Activated T-cell treated with anti-CD3 and anti-CD28 coated beads for 24 hours (primary cell): Measurements from ENCODE around the gene PTPN23.

Experiments
- DNase-seq: peaks from one replicate; pipeline ENCODE4 v3.0.0-alpha.2; 2020; ENCODE audit warnings: low read depth

Gene PTPN23

DNA sequence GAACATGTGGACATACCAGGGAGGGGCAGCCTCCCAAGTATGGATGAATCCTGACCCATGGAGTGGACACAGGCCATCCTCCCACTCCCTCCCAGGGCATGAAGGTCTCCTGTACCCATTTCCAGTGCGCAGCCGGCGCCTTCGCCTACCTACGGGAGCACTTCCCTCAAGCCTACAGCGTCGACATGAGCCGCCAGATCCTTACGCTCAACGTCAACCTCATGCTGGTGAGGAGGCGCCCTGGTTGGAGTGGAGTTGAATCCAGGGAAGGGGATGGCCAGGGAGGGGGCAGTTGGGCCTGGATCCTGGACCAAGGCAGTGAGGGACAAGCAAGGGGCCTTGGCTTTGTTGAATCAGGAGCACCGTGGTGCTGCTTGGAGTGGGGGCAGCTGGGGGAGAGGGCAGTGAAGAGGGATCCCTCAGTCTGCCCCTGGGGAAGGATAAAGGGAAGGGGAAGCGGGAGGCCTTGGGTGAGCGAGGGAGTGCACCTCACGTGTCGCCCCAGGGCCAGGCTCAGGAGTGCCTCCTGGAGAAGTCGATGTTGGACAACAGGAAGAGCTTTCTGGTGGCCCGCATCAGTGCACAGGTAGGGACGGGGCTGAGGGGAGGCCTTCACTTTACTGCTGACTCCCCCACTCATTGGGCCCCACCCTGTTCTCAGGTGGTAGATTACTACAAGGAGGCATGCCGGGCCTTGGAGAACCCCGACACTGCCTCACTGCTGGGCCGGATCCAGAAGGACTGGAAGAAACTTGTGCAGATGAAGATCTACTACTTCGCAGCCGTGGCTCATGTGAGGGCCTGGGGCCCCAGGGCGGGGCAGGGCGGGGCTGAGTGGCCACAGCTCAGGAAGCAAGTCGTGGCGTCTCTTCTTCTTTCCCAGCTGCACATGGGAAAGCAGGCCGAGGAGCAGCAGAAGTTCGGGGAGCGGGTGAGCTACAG is 25.3 kb downstream of the PTPN23 start:
- no peak for DNase-seq

DNA sequence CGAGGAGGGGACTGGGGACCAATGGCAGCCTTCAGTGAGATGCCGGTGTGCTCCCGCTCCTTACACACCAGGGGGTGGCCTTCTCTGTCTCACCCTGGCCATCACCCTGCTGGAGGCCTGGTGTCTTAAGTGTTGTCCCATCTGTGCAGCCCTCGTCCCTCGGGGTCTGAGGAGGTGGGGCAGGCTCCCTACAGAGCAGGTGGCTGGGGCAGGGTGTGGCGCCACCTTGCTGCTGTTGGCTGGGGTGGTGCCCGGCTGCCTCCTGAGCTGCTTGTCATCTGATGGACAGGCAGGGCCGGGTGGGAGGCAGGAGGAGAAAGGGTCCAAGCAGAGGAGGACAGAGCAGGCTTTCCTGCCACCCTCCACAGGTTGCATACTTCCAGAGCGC is 25.9 kb downstream of the PTPN23 start:
- DNase-seq, result no peak

DNA sequence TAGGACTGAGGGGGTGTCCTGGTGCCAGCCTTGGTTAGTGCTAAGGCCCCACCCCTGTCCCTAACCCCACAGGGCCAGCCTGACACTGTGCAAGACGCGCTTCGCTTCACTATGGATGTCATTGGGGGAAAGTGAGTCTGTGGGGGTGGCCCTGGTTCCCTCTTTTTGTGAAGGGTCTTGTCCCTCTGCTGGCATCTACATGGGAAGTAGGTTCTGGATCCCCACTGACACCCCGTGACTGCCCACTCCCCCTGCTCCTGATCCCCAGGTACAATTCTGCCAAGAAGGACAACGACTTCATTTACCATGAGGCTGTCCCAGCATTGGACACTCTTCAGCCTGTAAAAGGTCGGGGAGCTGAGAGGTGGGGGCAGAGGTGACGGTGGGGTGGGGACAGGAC is 26.4 kb downstream of the PTPN23 start:
- DNase-seq, result no peak

DNA sequence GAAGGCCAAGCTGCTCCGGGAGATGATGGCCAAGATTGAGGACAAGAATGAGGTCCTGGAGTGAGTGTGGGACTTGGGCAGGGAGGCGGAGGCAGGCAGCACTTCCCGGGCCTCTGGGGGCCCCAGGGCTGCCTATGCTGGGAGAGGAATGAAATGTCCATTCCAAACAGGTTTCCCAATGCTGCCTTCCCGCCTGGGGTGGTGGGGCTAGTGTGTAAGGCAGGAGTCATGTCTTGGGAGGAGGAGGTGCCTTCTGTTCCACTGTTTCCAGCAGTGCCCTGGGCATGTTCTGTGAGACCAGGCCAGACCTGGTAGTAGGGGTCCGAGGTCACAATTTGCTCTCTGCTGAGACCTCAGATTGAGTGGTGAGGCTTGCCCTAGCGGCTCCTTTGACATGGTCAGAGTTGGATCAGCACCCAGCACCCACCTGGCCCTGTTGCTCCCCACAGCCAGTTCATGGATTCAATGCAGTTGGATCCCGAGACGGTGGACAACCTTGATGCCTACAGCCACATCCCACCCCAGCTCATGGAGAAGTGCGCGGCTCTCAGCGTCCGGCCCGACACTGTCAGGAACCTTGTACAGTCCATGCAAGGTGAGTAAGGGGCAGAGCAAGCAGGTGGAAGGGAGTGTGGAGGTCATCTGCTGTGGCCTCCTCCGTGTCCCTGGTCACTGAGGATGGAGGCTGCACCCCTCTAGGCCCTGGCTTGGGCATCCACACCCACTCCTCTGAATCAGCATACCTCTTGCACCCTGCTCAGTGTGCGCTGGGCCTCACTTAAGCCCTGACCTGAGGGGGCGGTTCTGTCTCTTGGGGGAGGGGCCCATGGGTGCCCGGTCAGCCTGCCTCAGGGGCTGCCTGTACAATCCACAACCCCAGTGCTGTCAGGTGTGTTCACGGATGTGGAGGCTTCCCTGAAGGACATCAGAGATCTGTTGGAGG is 27.3 kb downstream of the PTPN23 start:
- DNase-seq, result no peak

DNA sequence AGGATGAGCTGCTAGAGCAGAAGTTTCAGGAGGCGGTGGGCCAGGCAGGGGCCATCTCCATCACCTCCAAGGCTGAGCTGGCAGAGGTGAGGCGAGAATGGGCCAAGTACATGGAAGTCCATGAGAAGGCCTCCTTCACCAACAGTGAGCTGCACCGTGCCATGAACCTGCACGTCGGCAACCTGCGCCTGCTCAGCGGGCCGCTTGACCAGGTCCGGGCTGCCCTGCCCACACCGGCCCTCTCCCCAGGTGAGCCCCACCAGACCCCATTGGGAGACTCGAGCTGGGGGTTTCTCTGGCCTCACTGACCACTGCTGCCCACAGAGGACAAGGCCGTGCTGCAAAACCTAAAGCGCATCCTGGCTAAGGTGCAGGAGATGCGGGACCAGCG is 28.0 kb downstream of the PTPN23 start:
- no peak for DNase-seq

DNA sequence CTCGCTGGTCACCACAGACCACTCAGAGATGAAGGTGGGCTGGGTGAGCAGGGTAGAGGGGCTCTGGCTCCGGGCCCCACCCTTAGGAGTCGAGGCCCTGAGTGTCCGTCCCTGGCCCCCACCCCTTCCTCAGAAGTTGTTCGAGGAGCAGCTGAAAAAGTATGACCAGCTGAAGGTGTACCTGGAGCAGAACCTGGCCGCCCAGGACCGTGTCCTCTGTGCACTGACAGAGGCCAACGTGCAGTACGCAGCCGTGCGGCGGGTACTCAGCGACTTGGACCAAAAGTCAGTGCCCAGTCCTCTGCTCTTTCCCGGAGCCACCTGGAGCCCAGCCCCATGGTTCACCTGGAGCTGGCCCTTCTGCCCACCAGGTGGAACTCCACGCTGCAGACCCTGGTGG is 28.5 kb downstream of the PTPN23 start:
- no peak for DNase-seq

DNA sequence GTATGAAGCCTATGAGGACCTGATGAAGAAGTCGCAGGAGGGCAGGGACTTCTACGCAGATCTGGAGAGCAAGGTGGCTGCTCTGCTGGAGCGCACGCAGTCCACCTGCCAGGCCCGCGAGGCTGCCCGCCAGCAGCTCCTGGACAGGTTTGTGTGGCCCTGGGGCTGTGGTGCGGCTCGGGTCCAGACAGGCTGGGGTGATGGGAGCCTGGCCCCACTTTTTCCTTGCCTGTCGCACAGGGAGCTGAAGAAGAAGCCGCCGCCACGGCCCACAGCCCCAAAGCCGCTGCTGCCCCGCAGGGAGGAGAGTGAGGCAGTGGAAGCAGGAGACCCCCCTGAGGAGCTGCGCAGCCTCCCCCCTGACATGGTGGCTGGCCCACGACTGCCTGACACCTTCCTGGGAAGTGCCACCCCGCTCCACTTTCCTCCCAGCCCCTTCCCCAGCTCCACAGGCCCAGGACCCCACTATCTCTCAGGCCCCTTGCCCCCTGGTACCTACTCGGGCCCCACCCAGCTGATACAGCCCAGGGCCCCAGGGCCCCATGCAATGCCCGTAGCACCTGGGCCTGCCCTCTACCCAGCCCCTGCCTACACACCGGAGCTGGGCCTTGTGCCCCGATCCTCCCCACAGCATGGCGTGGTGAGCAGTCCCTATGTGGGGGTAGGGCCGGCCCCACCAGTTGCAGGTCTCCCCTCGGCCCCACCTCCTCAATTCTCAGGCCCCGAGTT is 29.0 kb downstream of the PTPN23 start:
- DNase-seq, result no peak

DNA sequence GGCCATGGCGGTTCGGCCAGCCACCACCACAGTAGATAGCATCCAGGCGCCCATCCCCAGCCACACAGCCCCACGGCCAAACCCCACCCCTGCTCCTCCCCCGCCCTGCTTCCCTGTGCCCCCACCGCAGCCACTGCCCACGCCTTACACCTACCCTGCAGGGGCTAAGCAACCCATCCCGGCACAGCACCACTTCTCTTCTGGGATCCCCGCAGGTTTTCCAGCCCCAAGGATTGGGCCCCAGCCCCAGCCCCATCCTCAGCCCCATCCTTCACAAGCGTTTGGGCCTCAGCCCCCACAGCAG is 29.5 kb downstream of the PTPN23 start:
- no peak for DNase-seq

DNA sequence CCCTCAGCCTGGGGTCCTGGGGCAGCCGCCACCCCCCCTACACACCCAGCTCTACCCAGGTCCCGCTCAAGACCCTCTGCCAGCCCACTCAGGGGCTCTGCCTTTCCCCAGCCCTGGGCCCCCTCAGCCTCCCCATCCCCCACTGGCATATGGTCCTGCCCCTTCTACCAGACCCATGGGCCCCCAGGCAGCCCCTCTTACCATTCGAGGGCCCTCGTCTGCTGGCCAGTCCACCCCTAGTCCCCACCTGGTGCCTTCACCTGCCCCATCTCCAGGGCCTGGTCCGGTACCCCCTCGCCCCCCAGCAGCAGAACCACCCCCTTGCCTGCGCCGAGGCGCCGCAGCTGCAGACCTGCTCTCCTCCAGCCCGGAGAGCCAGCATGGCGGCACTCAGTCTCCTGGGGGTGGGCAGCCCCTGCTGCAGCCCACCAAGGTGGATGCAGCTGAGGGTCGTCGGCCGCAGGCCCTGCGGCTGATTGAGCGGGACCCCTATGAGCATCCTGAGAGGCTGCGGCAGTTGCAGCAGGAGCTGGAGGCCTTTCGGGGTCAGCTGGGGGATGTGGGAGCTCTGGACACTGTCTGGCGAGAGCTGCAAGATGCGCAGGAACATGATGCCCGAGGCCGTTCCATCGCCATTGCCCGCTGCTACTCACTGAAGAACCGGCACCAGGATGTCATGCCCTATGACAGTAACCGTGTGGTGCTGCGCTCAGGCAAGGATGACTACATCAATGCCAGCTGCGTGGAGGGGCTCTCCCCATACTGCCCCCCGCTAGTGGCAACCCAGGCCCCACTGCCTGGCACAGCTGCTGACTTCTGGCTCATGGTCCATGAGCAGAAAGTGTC is 30.2 kb downstream of the PTPN23 start:
- DNase-seq, result no peak

DNA sequence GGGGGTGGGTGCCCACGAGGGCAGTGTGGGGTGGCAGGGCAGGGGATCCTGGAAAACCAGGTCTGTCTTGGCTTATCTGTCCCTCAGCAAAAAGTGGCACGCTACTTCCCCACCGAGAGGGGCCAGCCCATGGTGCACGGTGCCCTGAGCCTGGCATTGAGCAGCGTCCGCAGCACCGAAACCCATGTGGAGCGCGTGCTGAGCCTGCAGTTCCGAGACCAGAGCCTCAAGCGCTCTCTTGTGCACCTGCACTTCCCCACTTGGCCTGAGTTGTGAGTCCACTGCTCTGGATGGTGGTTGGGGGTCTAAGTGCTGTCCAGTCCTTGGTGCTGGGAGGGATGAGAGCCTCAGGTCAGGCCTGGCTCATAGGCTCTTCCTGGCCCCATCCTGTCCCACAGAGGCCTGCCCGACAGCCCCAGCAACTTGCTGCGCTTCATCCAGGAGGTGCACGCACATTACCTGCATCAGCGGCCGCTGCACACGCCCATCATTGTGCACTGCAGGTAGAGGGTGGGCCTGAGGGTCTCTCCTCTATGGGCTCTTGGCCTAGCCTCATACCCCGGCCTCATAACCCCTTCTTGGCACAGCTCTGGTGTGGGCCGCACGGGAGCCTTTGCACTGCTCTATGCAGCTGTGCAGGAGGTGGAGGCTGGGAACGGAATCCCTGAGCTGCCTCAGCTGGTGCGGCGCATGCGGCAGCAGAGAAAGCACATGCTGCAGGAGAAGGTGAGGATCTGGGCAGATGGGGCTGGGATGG is 31.1 kb downstream of the PTPN23 start:
- no peak for DNase-seq

DNA sequence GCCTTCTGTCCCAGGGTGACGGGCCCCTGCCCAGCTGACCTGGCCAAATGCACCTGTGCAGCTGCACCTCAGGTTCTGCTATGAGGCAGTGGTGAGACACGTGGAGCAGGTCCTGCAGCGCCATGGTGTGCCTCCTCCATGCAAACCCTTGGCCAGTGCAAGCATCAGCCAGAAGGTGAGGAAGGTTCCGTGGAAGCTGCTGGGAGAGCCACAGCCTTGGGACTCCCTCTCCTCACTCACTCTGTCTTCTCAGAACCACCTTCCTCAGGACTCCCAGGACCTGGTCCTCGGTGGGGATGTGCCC is 31.6 kb downstream of the PTPN23 start:
- DNase-seq, result no peak

DNA sequence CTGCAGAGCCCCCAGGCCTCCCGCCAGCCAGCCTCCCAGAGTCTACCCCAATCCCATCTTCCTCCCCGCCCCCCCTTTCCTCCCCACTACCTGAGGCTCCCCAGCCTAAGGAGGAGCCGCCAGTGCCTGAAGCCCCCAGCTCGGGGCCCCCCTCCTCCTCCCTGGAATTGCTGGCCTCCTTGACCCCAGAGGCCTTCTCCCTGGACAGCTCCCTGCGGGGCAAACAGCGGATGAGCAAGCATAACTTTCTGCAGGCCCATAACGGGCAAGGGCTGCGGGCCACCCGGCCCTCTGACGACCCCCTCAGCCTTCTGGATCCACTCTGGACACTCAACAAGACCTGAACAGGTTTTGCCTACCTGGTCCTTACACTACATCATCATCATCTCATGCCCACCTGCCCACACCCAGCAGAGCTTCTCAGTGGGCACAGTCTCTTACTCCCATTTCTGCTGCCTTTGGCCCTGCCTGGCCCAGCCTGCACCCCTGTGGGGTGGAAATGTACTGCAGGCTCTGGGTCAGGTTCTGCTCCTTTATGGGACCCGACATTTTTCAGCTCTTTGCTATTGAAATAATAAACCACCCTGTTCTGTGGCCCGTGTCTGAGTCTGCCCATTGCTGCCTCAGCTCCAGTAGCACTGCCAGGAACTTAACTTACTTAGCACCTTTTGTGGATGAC is 32.2 kb downstream of the PTPN23 start:
- DNase-seq, result no peak

DNA sequence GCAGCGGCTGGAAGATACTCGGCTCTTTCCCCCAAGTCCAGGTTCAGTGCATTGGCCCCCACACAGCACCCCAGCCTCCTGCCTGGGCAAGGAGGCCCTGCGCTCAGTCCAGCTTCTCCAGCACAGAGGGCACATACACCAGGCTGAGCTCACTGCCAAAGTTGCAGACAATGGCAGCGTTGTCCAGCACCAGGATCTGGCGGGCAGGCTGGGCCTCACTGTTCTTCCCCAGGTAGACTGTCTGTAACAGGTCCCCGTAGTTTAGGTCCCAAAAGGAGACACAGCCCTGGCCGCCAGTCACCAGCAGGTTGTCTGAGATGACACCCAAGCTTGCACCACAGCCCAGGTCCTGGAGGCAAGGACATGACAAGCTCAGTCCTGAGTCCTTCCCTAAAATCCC is 32.9 kb downstream of the PTPN23 start:
- DNase-seq, result no peak

DNA sequence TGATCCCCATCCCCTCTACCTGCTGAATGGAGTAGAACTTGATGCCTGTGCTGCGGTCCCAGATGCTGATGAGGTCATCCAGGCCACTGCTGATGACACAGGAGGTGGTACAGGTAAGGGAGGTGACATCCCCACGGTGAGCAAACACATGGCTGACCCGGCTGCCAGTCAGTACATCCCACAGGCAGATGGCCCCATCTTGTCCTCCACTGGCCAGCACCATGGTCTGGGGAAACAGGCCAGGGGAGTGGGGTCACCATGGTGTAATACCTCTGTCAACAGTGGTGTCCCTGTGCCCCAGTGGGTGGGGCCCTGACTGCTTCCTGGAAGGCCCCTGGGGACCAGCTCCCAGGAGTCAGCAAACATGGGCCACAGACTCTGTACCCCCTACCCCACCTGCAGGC is 33.3 kb downstream of the PTPN23 start:
- DNase-seq, result no peak

DNA sequence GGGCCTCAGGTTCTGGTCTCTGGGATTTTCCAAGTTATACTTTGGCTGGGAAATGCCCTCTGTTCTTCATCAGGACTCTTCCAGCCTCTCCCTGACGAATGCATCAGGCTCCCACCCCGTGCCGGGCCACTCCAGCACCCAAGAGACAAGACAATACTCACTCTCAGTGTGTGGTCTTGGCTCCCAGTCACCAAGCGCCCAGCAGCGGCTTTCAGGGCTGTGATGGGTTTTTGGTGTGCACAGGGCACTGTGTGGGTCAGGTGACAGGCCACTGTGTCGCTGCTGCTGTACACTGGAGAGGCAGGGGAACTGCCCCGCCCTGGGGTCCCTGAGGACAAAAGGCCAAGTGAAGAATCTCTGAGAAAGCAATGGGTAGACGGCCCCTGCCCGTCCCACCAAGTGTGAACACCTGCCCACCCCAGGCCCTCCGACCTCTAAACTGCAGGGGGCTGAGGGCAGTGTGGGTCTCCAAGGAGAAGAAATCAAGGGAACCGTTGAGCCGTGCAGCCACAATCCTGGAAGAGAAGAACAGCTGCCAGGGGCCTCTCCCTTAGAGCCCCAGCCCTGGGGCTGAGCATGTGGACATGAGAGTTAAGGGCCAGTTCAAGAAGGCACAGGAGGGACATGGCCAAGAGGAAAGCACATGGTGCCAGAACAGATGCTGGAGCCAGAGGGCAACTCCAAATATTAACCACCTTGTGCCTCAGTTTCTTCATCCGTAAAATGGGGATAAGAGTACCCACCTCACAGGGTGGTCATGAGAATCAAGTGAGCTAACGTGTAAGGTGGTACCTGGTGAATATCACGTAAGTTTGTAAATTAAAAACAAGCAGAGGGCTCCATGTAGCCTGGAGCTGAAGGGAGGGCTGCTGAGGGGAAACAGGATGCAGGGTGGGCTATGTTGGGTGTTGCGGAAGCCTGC is 34.1 kb downstream of the PTPN23 start:
- DNase-seq, result no peak

DNA sequence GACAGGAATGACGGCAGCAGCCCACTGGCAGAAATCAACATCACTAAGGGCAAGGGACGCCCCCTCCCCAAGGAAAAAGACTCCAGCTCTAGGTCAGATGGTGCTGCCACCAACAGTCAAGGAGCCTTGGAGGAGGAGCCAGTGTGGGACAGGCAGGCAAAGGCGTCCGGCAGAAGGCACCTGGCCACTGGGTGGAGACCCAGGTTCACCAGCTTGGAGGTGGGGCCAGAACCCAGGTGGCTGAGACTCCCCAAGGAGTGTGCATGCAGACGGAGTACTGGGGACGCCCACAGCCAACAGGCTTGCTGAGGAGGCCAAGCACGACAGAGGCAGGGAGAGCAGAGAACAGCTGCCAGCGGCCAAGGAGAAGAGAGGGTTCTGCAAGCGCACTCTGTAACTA is 35.2 kb downstream of the PTPN23 start:
- DNase-seq, result no peak

DNA sequence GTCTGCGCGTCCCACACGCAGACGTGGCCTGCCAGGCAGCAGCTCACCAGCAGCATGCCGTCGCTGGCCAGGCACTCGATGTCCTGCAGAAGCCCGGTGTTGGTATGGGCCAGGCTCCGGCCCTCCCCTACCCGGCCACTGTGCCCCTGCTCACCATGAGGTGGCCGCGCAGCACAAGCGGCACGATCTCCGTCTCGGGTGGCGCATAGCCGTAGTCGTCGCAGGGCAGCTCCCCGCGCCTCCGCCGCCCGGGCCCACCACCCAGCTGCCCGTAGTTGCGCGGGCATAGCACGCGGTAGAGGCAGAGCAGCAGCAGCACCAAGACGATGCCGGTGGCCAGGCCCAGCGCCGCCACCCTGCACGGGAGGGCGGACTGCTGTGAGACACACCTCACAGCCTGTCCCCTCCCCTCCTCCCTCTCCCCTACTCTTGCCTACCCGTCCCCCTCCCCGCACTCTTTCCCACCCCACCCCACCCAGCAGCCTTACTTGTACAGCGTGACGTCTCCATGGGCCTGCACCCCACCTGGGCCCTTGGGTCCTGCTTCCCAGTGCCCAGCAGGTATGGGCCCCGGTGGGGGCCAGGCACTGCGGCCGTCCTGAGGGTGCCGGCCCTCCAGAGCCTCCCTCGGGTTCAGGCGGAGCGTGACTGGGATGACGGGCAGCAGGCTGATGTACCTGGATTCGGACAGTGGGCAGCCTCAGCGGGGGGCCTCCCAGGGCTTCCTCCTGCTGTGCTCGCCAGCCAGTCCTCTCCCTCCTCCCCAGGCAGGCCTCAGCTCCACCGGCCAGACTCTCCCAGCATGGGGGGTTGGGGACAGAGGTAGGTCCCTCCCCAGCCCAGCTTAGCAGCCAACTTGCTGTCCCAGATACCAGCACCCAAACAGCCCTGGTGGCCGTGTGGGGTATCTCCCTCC is 37.6 kb downstream of the PTPN23 start:
- DNase-seq, result no peak
